Activated CD4-positive, alpha-beta T cell treated with anti-CD3 and anti-CD28 coated beads, Interleukin-2, Interleukin-4, amounts not matched to agents 100 ng/mL and 50 ng/mL, durations not matched to agents 16 hours and 8 hours (primary cell): ENCODE measurements around the gene OR4D2.

Experiments used
- DNase-seq: peaks from one replicate; pipeline ENCODE4 v3.0.0-alpha.2; 2020; ENCODE audit warnings: low spot score

The OR4D2 gene

DNA sequence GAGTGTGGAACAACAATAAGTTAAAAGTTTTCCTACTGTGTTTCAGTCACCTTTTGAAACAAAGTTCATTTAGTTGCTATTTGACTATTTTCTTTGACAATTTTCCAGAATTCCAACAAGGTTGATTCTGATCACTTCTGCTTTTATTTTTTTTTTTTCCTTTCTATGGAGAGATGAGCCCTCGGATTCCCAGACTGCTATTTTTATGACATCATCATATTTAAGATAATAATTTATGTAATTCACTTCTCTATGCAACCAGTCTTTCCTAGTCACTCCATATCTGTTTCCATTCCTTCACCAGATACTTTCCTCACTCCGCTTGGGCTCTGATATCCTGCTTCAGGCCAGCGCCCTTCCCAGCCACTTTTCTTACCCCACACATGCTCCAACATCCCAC, 8.1 kb downstream of the OR4D2 start:
- no peak for DNase-seq

DNA sequence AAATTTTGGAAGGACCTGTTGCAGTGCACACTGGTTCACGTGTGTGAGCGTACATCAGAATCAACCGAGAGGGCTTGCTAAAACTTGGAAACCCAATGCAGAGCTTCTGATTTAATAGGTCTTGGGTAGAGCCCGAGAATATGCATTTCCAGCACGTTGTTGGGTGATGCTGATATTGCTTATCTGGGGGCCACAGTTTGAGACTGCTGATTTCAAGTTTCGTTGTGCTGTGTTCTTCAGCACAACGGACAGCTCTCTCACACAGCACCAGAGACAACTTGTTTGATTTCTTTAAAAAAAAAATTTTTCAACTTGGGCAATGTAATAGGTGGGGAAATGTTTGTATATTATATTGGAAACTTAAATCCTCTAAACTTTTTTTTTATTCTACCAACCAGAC, 9.4 kb downstream of the OR4D2 start:
- no peak for DNase-seq

DNA sequence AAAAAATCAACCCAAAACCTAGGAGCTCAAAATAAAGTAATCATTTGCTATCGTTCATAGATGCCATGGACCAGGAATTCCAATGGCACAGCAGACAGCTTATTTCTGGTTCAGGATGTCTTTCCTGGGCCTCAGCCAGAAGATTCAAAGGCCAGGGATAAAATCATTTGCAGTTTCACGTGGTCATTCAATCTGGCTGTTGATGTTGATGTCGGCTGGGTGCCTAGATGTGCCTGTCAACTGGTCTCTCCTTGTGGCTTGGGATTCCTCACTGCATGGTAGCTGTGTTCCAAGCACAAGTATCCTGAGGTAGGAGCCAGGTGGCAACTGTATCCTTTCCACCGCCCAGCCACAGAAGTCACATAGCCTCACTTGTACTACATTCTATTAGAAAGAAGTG, 15.0 kb downstream of the OR4D2 start:
- no peak for DNase-seq

DNA sequence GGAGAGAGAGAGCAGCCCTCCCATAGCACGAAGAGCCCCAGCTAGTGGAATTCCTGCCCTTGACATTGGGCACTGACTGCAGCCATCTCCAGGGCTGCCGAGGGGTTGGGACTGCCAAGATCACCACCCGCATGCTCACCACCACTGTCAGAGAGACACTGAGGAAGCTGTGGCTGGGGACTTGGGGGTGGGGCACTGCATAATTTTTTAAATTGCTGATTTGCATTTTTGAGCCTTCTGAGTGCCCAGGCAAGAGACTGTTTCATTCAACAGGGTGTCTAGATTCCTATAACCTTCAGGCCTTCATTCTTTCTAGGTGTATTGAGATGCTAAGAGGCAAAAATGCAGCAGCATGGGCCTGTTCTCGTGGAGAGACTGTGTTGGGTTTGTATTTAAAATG, 16.7 kb downstream of the OR4D2 start:
- no peak for DNase-seq

DNA sequence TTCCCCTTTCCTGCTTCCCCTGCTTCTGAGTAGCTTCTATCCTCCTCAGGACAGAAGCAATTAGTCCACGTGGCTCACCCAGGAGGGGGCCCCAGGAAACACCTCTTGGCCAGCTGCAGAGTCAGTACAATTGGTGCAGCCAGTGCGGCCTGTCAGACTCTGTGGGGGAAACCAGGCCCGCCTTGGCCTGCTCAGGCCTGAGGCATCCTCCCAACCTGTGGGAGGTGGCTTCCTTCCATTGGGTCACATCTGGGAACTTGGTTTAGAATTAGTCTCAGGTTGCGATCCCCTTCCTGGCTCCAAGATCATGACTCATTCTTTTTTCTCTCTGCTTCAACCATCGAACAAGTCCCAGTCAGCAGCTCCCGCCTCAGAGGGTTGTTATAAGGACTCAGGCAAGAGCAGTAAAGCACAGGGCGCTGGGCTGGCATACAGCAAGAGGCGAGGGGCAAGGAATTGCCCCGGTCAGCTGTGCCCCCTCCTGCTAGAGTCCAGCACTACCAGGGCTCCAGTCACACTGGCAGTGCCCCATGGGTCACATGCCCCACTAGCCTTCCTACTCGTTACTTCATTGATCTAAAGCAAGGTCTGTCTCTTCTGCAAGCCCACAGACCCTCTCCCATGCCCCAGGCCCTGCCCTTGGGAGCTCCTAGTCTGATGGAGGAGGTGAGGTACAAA, 17.7 kb downstream of the OR4D2 start:
- DNase-seq = no peak

DNA sequence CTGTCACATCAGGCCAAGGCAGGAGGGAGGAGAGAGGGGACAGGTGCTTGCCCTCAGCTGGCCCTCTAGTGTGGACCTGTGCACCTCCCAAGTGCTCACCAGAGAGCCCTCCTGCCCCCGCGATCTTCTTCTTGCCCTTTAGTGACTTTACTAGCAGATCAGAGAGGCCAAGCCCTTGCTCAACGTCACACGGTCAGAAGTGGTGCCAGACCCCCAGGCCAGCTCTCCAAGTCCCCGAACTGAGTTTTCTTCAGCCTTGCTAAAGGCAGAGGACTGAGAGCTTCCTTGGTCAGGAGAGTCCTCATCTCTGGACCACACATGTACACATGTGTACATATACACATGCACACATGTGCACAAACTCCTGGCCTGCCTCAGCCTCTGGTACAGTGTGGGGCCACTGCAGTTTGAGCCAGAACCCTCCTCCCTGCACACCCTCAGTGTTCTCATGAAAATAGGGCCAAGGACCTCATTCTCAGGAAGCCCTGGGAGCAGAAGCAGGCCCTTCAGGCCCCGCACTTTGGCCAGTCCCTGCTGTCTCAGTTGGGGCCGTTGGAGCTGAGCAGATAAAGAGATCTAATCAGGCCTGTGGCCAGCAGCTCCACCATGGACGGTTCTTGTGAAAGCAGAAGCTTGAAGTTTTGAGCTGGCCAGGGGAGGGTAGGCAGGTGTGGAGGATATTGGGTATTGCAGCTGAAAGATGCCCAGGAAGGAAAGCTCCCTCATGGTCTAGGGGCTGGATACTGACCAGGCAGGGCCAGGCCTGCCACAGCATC, 18.4 kb downstream of the OR4D2 start:
- DNase-seq = no peak

DNA sequence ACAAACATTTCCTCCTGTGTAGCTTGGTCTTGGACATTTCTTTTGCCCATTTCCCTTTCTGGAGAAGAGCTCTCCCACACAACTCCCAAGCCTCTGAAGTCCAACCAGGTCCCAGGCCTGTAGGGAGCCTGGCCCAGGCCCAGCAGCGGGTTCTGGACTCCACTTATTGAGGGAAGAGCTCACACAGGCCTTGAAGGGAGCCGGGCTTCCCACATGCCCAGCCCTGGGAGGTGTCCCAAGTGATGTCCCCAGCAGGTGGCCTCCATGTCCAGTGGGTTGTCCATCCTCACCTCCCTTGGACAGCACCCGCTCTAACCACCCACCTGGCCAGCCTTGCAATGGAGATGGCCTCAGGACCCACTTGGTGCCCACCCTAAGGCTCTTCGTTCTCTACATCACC, 19.8 kb downstream of the OR4D2 start:
- no peak for DNase-seq

DNA sequence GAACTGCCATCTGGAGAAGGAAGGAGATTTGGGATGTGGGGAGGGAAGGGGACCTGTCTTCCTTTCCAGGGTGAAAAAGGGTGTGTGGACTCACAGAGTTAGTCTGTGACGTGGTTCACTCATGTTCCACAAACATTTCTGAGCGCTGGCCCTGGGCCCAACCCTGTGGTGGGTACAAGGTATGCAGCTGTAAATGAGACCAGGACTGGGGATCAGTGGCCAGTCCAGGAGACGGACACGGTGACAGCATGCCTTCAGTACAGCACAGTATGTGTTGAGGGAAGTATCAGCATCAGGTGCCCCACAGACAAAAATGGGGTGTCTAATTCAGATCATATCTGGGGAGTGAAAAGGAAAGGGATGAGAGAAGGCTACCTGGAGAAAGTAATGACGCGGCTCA, 20.3 kb downstream of the OR4D2 start:
- DNase-seq = no peak

DNA sequence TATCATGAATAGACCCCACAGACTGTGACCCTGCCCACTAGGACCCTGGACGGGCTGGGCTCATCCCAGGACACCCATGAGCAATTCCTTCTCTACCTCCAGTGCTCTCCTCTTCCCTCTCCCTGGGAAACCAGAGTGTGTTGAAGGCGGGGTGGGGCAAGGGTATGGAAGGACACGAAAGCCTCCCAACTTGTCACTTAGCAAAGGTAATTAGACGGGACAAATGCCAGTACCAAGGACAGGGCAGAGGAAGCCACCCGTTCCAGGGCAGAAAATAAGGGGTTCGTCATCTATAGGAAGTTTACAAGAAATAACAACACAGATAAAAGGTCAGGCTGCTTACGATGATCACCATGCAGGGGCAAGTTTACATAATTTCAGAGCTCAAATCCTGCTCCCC, 20.9 kb downstream of the OR4D2 start:
- no peak for DNase-seq

DNA sequence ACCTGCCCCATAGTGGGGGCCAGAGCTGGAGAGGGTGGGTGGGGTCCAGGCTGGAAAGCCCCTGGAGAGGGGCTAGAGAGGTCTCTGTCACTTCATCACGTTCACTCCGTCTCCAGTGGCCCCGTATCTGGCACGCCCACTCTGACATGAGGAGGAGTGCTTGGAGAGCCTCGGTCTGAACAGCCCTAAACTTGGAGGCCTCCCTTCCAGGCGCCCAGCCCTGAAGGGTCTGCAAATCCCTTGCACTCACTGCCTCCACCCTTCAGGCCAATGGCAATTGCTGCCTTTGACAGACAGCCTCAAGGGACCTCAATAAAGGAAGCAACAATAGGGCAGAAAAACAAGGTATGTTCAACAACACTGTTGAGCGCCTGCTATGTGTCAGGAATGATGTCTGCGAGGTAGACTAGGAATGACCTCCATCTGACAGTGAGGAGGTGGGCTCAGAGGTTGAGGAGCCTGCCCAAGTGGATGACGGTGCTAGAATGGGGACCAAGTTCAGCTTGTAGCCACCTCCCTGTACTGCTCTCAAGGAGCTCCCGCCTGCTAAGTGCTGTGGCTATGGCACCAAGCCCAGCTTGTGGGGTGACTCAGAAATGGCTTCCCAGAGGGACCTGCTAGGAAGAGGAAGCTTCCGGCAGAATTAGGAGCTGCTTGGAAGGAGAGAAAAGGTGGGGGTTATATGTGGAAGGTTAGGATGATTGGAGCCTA, 22.8 kb downstream of the OR4D2 start:
- no peak for DNase-seq

DNA sequence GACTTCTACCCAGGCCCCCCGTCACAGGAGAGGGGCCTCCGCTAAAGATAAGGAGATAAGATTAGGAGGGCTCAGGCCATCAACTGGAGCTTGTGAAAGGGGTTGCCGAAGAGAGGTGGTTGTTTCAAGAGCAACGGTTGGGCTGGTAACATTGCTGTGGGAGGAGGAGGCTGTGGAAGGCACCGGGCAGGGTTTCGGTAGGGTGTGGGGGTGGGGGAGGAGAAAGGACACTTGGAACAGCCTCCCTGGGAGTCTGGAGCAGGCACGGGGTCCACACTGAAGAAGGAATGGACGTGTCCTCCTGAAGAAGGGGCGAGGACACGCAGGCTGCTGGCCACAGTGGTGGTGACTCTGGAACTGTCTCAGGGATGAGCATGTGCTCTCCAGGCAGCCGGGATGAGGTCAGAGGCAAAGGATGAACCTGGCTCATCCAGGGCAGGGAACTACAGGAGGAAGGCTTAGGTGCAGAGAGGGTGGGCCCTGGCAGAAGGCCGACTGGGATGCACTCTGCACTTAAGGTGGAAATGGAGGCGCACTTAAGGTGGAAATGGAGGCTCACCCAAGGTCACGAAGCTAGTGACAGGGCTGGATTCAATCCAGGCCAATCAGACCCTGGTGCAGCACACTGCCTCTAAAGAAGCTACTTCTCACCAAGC, 24.6 kb downstream of the OR4D2 start:
- DNase-seq = no peak

DNA sequence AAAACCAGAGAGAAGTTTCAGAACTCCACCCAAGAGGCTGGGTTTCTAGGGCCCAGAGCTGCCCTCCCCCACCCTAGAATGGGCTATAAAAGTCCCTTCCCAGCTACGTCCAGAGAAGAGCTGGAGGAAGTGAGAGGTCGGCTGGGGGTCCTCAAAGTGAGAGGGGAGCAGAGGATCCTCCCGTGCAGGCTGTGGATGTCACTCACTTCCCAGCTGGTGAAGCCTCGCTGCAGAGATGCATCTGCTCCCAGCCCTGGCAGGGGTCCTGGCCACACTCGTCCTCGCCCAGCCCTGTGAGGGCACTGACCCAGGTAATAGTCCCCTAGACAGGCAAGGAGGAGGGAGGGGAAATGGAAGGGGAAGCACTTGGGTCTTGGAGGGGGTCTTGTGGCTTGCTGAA, 25.8 kb downstream of the OR4D2 start, which contains the start of gene EPX:
Gene EPX (plus strand): TSS at position 115 of the 400 bp plus-strand sequence. CDS start 121 bp downstream, at position 236.
- DNase-seq = no peak

DNA sequence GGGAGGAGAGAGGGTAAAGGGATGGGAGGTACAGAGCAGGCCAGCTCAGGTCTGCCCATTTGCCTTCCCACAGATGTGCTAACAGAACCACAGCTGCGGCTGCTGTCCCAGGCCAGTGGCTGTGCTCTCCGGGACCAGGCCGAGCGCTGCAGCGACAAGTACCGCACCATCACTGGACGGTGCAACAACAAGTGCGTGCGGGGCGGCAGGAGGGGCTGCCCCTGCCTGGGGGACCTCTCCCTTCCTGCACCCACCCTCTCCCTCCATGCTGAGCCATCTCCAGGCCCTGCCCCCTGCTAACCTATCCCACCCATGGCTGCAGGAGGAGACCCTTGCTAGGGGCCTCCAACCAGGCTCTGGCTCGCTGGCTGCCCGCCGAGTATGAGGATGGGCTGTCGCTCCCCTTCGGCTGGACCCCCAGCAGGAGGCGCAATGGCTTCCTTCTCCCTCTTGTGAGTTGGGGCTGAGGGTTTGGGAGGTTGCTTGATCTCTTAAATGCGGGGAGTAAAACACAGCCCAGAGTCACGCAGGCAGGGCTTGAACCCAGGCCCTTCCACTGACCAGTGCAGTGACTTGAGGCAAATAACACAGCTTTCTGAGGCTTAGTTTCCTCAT, 27.0 kb downstream of the OR4D2 start:
- DNase-seq = no peak

DNA sequence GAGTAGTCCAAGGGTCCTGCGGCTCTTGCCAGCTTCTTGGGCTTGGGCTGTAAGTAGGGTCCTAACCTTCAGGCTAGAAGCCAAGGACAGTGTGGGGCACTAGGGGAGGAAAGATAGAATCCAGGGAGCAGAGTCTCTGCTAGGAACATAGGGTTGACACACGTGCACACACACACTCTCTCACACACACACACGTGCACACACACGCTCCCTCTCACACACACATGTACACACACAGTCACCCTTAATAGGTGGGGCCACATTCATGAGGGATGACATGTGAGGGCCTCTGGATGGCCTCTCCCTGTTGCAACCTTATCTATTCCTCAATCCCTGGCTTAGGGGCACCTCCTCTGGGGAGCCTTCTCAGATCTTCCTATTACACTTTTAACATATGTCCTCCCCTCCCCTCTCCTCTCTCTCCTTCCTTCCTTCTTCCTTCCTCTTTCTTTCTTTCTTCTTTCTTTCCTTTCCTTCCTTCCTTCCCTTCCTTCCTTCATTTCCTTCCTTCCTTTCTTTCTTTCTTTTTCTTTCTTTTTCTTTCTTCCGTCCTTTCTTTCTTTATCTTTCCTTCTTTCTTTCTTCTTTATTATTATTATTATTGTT, 28.8 kb downstream of the OR4D2 start:
- DNase-seq = no peak

DNA sequence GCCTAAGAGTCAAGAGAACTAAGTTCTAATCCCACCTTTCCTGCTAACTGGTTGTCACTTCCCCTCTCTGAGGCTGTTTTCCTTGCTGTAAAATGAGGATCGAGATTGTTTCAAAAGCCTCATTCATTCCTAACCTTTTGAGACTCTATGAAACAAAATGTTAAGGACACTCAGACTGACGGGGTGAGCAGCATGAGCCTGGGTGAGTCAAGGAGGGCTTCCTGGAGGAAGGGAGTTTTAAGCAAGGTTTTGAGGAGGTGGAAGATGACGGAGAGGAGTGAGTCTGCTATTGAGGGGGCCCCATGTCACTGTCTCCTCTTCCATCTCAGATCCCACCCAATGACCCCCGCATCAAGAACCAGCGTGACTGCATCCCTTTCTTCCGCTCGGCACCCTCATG, 29.8 kb downstream of the OR4D2 start:
- DNase-seq = no peak

DNA sequence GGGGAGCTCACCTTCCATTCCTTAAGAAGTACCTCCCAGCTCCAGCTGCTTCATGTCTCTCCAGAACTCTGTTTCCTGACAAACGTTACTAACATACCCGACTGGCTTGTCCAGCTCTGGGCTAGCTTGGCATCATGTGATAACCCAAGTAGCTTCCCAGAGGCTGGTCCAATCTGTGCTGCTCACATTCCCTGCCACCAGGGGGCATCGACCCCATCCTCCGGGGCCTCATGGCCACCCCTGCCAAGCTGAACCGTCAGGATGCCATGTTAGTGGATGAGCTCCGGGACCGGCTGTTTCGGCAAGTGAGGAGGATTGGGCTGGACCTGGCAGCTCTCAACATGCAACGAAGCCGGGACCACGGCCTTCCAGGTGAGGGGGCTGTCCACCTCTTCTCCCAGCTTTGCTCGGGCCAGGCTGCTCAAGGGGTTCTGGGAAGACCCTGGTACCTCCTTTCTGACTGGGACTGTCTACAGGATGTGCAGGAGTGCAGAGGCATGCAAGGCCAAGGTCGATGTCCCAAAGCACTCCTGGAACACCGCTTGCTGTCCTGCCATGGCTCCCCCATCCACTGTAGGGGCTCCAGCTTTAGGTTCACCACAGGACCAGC, 33.3 kb downstream of the OR4D2 start:
- DNase-seq = peak; percentile 61

DNA sequence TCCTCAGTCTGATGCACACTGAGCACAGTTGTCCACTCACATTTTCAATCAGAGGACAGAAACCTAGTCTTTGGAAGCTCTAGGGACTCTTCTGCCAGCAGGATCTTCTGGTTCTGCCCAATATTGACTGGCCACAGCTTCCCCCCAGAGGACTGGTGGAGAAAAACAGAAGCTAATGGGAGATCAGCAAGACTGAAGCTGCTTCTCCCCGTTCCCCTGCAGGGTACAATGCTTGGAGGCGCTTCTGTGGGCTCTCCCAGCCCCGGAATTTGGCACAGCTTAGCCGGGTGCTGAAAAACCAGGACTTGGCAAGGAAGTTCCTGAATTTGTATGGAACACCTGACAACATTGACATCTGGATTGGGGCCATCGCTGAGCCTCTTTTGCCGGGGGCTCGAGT, 36.1 kb downstream of the OR4D2 start:
- DNase-seq = no peak

DNA sequence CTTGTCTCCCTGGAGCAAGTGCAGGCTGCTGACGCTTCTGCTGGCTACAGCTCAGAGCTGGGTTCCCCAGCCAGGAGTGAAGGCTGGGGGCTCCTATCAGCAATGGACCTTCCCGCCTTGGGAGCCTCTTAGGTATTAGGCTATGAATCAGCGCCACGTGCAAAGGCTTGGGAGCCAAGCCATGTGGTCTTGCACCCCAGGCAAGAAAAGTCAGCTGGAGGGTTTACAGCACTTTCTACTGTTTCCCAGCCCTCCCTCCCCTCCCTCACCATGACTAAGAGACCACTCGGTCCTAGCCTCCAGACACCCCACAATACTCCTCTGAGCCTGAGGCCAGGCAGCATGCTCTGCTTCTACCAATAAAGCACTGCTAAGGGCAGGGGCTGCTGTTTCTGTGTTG, 38.0 kb downstream of the OR4D2 start:
- no peak for DNase-seq

DNA sequence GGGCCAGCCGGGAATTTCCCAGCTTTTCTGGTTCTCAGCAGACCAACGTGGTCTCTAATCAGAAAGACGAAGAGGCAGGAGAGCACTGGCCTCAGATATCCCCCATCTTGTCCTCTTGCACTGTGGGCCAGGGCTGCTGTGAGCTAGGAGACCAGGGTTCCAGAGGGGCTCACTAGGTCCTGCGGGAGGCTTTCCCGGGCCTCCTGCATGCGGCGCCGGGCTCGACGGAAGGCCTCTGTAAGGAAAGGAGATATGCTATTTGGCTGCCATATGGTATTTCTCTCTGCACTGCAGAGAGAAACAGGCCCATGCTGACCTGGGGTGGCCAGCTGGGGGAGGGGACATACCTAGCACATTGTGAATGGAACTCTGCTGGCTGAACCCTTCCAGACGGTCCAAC, 39.2 kb downstream of the OR4D2 start:
- DNase-seq = no peak

DNA sequence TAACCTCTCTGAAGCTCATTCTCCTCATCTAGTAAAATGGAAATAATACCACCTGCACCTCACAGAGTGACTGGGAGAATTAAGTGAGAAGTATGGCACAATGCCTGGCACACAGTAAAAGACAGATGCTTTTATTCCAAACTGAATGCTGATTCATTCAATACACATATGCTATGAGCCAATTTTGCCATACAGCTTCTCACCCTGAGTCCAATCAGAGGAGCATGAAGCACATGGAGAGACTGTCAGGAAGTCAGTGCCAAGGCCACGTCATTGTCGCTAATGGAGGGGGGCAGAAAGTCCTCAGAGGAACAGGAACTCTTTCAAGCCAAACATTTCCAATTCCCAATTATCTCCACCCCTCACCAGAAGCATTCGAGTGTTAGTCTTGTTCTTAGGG, 40.7 kb downstream of the OR4D2 start:
- no peak for DNase-seq

DNA sequence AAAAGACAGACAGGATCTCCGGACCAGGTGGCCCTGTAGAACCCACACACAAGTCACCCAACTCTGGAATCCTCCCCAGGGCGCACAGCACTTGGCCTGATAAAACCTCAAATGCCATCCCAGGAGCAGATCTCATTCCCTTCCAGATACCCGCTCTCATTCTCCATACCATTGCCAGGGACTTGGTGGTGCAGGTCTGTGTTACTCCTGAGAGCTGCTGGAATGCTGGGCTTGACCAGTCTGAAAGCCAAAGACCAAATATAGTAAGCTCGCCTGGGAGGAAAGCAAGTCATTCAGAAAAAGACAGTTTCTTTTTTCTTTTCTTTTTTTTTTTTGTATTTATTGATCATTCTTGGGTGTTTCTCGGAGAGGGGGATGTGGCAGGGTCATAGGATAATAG, 41.6 kb downstream of the OR4D2 start:
- no peak for DNase-seq
